HG02588 (cell line): ENCODE results near the gene ARL5A.
"Not testable (repeated sequence)": the region's sequence is repeated elsewhere in the genome, so short reads cannot be mapped to it uniquely, and the experiment has no call there.

Source experiments
- ATAC-seq: cut with Tn5 transposase; IDR thresholded peaks from one replicate; pipeline ENCODE4 v1.9.1; 2021; ENCODE audit warnings: mild to moderate bottlenecking, moderate library complexity; ENCODE audit not compliant: unreplicated experiment

The ARL5A gene

DNA sequence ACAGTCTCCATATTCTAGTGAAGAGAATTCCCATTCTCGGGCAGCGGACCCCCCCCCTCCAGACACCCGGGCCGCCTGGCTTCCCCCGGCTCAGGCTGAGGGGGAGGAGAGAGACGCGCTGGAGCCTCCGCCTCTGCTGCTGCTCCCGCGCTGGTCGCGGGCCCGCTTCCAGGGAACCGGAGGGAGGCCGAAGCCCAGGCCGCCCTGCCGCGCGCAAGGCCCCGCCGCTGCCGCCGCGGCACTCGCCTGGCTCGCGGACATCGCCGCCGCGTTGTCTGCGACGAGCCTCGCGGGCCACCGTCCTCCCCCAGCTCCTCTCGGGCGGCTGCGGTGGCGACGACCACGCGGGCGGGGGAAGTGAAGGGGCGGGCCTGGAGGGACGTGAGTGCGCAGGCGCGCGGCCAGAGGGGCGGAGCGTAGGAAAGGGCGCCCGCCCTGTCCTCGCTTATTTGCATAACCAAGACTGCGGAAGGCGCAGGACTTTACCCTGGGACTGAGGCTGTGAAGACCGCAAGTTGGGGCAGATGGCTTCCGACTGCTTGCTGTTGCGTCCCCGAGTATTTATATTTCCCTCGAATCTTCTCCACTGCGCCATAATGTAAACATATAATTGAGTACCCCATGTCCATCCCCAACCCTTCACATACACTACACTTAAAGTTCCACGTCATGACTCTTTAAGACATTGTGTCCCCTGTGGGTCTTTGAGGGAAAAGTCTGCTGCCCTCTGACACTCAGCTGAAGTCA is at the start of gene ARL5A:
TSS of gene ARL5A (minus strand) at position 279 of the 747 bp plus-strand sequence. CDS start at position 34, 245 bp downstream.
- peak; percentile 95 for ATAC-seq

DNA sequence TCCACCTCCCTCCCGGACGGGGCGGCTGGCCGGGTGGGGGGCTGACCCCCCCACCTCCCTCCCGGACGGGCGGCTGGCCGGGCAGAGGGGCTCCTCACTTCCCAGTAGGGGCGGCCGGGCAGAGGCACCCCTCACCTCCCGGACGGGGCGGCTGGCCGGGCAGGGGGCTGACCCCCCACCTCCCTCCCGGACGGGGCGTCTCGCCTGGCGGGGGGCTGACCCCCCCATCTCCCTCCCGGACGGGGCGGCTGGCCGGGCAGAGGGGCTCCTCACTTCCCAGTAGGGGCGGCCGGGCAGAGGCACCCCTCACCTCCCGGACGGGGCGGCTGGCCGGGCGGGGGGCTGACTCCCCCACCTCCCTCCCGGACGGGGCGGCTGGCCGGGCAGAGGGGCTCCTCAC is 47.4 kb upstream of the ARL5A start:
- ATAC-seq, result not testable (repeated sequence)

DNA sequence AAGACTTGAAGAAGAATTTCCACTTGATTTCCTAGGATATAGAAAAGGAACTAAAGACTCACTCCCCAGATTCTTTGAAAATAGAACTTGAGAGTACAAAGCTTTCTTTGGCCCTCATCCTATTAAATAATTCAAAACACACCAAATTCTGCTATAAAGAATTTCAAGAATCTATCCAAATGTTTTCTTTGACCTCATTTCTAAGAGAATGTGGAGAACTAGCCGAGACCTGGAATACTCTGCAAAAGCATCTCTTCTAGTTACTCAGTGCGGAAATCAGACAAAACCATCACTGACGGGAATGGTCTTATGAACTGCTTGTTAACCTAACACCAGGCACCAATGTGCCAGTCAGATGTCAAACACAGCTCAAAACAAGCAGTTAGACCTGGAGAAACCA is 44.2 kb upstream of the ARL5A start:
- ATAC-seq, result no peak

- no peak for ATAC-seq
Observed at GRCh38 chr2:151869291-151869690, 41.1 kb upstream of the ARL5A start.

GRCh38 chr2:151862700-151863099 is 34.5 kb upstream of the ARL5A start:
- ATAC-seq, result peak; percentile 98

GRCh38 chr2:151861174-151861573 is 33.0 kb upstream of the ARL5A start:
- ATAC-seq, result no peak

- ATAC-seq, result no peak
Observed at GRCh38 chr2:151860613-151861146, 32.5 kb upstream of the ARL5A start.

GRCh38 chr2:151860210-151860609 is 32.0 kb upstream of the ARL5A start:
- ATAC-seq, result no peak

GRCh38 chr2:151857650-151858049 is 29.4 kb upstream of the ARL5A start:
- no peak for ATAC-seq

DNA sequence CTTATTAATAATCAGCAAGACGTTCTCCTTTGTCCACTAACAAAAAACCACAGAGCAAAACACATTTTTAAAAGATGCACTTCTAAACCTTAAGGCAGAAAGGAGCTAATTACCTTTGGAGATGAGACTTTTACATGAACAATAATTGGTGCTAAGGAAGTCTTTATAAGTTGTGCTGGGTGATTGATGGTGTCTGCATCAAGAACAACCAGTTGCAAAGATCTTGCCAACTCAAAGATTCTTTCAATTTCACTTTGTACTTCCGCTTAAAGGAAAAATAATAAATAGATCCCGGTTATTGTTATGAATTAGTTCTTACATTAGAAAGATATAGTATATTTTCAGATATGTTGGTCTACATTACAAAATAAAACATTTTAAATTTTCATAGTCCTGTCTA is 26.9 kb upstream of the ARL5A start:
- ATAC-seq, result no peak

DNA sequence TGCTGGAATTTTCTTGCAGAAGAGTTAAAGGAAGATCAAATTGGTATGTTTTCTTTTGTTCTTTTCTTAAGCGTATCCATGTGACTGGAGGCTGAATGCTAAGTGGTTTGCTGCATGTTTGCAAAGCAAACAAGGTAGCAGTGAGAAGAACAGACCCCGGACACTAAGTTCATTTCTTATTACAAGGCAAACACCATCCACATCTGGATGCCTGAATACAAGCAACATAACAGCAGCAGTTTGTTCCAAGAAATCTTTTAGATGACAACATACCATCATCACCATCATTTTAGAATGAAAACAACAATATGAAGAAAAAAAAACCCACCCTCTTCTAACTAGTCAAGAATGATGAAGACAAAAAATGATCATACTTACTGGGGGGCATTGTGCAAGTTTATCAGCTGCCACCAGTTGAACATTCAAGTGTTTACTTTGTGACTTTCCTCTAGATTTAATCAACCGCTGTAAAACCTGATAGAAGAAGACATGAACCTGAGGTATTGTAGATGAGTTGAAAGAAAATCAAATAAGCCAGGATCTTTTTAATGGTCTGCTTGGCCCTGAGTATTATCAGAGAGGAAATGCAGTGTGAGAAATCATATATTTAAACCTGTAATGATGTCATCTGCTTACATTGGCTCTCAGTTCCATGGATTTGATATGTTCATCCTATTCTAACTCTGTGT is 25.0 kb upstream of the ARL5A start:
- ATAC-seq, result no peak

DNA sequence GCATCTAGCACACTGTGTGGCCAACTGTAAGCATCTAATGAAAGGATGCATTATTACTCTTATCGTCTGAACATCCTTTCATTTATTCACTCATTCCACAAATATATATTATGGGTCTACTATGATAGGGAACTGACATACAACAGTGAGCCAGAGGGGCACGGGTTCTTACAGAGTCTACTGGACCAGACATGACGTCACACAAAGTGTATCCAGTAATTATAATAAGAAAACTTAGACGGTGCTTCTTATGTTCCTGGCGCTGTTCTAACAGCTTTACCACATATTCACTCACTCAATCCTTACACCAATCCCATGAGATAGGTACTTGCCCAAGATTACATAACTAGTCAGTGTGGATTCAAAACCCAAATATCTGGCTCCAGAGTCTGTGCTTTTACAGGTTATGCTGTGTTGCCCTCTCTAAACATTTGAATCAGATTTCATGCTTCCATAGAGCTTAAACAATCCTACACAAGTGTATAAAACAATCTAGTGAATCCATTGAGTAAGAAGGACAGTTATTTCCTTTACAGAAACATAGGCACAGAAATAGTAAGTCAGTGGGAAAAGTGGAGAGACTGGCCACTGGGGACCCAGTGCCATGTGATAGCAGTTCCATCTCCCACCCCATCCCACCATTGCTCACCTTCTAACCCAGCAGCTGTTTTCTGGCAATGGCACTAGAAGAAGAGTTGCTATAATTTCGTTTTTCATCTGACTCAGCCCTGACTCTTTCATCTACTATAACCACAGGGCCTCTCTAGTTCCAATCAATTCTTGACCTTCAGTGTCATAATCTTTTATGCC is 24.2 kb upstream of the ARL5A start:
- ATAC-seq, result no peak

- ATAC-seq, result no peak
Observed at GRCh38 chr2:151851761-151852160, 23.5 kb upstream of the ARL5A start.

DNA sequence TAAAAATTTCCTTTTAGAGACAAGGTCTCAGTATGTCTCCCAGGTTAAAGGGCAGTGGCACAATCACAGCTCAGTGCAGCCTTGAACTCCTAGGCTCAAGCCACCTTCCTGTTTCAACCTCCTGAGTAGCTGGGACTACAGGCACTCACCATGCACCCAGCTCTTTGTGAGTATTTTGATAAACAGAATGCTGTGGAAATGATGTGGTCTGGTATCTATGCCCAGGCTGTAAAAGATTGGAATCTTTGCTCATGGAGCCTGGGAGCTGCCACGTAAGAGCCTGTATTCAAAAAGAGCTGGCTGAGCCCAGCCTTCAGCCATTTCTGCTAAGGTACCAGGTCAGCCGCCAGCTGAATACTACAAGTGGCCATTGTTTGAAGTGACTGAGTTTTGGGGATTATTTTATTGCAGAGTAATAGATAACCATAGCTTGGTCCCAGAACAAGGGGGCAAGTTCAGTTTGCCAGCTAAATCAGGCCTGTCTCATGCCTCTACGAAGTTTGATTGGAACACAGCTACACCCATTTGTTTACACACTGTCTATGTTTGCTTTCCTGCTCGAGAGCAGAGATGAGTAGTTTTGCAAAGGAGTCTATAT is 21.3 kb upstream of the ARL5A start:
- no peak for ATAC-seq

DNA sequence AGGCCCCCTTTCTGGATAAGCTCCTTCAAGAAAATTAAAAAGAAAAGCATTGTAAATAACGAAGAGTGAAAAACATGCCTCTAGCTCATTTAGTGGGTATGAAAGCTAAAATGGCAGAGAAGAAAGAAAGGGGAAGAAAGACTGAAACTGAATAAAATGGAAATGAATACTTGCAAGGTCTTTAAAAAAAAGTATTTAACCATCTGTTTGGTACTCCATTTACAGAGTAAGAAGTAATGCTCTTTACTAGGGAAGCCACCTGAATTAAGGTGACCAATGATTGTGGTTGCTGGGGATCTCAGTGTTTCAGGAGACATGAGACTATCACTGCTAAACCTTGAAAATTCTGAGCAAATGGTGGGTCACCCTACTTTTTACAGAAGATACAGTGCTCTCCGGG is 17.7 kb upstream of the ARL5A start:
- peak; percentile 68 for ATAC-seq

- no peak for ATAC-seq
Observed at GRCh38 chr2:151845481-151845880, 17.3 kb upstream of the ARL5A start.

DNA sequence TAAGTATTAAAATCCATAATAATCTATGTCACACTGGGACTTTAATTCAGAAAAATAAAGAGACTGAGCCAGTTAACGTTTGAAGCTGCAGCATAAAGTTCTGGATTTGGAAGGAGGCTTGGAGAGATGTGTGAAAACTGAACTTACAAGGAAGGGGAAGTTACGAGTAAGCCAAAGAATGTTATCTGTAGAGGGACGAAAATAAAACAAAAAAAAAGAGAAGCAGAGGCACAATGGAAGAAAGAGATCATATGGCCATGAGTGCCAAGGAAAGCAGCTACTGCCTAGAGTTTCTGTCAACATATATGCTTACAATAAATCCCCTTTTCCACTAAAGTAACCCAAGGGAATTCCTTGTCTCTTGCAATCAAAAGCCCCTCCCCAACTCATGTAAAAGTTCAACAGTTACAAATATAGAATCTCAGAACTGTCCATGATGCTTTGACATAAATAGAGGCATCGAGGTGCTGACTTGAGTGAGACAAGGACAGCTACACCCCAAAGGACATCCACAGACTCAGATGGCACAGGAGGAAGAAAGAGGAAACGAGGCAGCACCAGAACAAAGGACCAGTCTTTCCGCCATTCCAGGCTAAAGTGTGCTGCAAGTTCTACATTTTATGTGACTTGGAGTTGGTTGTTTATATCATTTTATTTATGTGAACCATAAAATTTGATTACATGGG is 16.1 kb upstream of the ARL5A start:
- no peak for ATAC-seq

DNA sequence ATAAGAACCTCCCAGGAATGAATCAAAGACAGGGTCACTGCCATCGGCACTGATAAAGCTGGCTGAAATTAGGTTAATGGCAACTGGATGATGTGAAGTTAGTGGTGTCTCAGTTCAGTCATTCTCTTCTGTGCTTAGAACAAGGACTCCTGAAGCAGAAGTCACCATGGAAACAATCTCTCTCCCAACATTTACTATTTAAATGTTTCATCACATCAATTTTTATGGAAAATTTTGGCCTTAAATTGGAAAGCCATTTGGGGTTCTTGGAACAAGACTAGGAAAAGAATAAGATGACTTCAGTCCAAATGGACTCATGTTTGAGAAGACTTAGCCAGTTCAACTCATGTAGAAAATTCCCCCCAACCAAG is 15.5 kb upstream of the ARL5A start:
- ATAC-seq, result no peak

GRCh38 chr2:151842830-151843690 is 14.8 kb upstream of the ARL5A start:
- ATAC-seq, result no peak

DNA sequence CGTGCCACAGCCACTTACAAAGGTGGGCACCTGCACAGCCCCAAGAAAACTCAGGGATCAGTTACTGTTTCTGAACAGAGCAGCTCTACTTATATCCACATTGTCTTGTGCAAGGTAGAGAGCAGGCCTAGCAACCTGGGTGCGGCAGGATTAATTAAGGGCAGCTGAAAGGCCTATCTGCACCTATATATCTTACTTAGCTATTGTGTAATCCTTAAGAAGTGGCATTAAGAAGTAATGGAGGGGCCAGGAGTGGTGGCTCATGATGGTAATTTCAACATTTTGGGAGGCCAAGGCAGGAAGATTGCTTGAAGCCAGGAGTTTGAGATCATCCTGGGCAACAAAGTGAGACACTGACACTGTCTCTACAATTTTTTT is 12.8 kb upstream of the ARL5A start:
- ATAC-seq, result no peak
